Stimulated activated CD8-positive, alpha-beta memory T cell treated with anti-CD3 and anti-CD28 coated beads, Interleukin-7, amount 100 ng/mL, for 4 hours (primary cell): ENCODE data around the gene HYI.

ENCODE experiments used
- DNase-seq, 2 donors: peaks; one replicate each; pipeline ENCODE4 v3.0.0-alpha.2; 2020; ENCODE audit warnings: low read depth in 2 of 2

Gene HYI

DNA sequence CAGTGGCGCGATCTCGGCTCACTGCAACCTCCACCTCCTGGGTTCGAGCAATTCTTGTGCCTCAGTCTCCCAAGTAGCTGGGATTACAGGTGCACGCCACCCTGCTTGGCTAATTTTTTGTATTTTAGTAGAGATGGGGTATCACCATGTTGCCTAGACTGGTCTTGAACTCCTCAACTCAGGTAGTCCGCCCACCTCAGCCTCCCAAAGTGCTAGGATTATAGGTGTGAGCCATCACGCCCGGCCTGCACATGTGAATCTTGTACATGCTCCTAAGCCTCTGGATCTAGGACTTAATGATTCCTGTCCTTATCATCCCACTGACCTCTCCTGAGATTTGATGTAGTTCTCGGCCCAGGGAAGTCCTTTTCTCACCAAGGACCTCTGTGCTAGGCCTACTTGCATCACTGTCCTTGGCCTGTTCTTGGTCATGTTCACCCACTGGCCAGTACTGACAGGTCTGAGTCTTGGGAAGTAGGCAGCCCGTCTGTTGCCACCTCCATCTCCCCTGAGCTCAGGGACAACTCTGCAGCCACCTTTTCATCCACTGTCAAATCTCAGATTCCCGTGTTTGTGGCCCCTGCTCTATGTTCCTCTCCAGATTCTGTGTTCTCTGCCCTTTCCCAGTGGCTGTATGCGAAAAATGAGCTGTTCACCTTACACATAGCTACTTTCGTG lies 9.4 kb downstream of the HYI start:
- no peak for DNase-seq

- DNase-seq: no peak
These were observed 10.4 kb downstream of the HYI start for GRCh38 chr1:43443197-43443946.

GRCh38 chr1:43442756-43443155 lies 11.0 kb downstream of the HYI start:
- DNase-seq: no peak

DNA sequence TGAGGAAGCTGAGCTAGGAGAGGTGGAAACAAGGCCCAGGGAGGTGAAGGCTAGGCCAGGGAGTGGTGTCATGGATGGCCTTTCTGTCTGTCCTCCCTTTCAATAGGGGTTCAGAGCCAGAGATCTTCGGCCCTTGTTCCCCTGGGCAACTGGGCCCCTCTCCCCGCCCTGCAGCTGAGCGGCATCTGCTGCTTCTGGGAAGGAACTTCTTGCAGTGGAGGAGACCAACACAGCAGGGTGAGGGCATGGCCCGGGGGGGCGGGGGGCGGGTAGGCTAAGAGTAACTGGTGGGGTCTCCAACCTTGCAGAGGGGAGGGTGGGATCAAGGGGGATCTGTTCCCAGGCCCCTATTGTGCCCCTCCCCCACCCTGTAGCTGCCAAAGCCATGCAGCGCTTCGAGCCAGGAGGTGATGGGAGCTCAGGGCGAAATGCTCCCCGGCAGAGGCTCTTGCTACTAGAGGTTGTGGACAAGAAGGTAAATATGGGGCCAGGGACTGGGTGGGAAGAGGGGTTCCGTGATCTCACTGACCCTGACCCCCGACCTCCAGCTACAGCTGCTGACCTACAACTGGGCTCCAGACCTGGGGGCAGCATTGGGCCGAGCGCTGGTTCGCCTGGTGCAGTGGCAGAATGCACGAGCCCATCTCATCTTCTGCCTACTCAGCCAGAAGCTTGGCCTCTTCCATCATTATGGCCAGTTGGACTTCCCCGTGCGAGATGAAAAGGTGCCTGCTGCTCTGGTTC lies 11.7 kb downstream of the HYI start:
- no peak for DNase-seq

- no peak for DNase-seq
These were observed 12.4 kb downstream of the HYI start for GRCh38 chr1:43441166-43441893.

DNA sequence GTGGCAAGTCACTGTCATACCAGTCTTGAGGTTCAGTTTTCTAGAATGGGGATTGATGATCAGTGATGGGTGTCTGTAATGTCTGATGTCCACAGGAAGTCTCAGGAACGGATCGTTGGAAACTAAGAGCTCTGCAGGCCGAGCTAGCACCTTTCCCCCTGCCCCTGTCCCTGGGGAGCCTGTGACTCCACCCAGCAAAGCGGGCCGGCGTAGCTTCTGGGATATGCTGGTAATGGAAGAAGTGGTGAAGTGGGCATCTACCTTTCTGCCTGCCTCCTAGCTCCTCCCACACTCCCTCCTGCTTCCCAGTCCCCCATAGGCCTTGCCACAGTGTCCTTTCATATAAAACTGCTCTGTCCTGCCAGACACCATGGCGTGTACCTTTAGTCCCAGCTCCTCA lies 13.4 kb downstream of the HYI start:
- no peak for DNase-seq

DNA sequence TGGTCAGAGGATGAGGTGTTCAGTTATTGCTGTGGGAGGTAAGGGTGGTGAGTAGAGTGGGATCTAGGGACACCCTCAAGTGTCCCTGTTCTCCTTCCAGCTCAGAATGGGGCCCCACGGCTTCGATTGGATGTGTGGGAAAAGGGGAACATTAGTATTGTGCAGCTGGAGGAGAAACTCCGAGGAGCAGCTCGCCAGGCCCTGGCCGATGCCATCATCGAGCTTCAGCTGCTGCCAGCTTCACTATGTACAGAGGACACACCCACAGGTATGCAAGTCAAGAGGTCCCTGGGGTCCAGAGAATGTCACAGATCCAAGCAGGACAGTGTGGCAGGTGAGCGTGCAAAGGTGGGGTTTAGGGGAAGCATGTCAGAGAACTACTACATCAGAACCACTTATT lies 13.9 kb downstream of the HYI start:
- DNase-seq: no peak

- no peak for DNase-seq
These were observed 14.7 kb downstream of the HYI start for GRCh38 chr1:43438953-43439581.

DNA sequence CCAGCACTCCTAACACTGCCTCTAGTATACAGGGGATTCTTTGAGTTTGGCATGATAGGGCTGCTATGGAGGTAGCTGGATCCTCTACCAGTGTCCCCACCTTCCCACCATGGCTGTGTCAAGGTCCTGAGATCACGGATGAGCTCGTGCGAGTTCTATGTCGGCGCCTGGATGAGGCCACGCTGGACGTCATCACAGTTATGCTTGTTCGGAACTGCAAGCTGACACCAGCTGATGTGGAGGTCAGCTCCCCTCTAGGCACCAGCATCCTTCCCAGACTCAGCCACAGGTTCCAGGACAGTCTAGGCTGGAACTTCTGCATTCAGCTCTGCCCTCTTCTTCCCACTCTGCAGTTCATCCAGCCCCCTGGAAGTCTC lies 15.2 kb downstream of the HYI start:
- no peak for DNase-seq

DNA sequence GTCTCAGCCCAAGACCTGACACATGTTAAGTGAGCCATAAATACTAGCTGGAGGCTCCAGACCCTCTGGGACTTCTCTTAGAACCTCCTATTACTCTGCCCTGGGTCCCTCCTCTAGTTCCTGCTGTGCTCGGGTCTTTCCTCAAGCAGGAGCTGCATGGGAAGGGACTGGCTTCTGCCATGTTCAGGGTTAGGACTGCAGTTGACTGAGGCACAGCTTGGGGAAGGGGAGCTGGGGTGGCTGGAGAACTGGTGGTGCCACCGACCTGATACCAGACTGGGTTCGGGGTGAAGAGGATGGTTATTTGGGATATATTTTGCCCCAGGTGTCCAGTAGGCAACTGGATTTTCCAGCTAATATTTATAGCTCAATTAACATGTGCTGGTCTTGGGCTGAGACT lies 15.7 kb downstream of the HYI start:
- no peak for DNase-seq

DNA sequence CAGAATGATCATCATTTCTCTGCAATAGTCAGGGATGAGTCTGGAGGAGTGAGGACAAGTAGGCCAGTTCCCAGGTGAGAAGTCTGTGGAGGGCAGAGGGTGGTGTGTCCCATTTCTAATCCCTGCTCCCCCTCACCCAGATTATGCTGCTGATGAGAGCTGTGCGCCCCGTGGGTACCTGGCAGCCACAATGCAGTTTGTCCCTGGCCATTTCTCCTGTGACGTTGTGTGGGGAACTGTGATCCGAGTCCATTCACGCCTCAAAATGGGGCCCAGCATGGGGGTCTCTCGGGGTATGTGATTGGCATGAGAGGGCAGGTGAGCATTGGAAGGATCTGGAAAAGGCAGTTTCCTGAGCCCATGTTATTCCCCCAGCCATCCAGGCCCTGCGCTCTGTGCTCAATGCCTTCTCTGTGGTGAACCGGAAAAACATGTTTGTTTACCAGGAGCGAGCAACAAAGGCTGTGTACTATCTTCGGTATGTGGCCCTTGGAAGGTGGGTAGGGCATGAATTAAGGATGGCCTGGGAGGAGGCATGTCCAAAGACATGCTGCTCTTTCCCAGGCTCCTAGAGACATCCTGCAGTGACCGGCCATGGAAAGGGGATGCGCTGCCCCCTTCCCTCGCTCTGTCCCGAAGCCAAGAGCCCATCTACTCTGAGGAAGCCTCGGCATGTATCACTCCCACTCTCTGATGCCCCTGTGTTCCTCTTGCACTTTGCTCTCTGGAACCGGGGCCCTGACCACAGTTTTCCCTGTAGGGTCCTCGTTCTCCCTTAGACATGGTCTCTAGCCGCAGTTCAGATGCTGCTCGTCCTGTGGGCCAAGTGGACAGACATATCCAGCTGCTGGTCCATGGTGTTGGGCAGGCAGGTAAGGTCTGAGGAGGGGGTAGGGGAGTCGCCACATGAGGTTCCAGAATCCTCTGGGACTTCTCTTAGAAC lies 16.4 kb downstream of the HYI start:
- no peak for DNase-seq

GRCh38 chr1:43436371-43436770 lies 17.4 kb downstream of the HYI start:
- DNase-seq: no peak

- DNase-seq: no peak
These were observed 18.3 kb downstream of the HYI start for GRCh38 chr1:43435146-43436145.

DNA sequence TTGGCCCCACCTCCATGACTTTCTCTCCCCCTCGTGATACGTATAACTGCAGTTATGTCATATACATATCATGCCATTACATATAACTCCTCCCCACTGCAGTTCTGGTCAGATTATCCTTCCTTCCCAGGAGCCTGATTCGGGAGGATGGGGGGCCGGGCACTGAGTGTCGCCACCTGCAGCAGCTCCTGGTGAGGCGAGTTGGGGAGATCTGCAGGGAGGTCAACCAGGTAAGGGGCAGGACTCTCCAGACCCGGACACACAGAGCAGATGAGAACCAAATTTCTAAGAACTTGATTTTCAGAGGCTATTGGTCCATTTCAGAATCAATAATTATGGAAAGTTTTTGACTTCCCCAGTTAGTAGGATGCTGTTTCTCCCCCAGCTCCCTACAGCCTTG lies 19.5 kb downstream of the HYI start:
- no peak for DNase-seq

GRCh38 chr1:43432907-43433306 lies 20.8 kb downstream of the HYI start:
- no peak for DNase-seq

- DNase-seq: no peak
These were observed 21.4 kb downstream of the HYI start for GRCh38 chr1:43432171-43432860.

DNA sequence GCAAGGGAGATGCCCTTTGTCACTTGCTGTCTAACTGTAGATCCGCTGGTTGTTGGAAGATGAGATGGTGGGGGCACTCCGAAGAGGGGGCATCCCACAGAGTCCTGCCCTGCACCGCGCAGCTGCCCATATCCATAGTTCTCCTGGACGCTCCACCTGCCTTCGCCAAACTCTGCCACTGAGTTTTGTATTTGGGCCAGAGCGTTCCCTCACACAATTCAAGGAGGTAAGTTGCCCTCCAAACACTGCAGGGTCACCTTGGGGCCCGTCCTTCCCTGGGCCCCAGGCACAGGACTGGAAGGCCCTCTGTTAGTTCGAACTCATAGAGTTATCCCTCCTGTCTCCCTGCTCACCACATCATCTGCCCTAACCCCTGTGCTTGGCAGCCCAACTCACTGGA lies 22.1 kb downstream of the HYI start:
- no peak for DNase-seq

GRCh38 chr1:43430831-43431230 lies 22.9 kb downstream of the HYI start:
- DNase-seq: no peak

DNA sequence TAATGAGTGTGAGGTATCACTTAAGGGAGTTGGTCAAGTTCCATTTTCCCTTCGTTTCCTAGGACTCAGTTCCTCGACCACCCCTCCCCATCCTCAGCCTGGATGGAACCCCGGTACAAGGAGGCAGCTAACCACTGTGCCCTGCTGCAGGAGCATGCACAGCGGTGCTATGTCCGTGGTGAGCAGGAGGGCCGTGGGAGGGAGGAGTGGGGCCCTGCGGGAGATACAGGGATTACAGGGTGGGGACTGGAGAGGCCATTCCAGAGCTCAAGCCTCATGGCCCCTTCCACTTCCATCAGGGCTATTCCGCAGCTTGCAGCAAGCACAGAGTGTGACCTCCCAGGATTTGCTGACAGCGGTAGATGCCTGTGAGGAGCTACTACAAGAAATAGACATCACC lies 25.8 kb downstream of the HYI start:
- no peak for DNase-seq
